HG03280 (cell line): ENCODE results near the gene DLL3.

Experiments used
- ATAC-seq: cut with Tn5 transposase; IDR thresholded peaks from one replicate; pipeline ENCODE4 v1.9.1; 2021; ENCODE audit warnings: mild to moderate bottlenecking, moderate library complexity; ENCODE audit not compliant: unreplicated experiment

The DLL3 gene

DNA sequence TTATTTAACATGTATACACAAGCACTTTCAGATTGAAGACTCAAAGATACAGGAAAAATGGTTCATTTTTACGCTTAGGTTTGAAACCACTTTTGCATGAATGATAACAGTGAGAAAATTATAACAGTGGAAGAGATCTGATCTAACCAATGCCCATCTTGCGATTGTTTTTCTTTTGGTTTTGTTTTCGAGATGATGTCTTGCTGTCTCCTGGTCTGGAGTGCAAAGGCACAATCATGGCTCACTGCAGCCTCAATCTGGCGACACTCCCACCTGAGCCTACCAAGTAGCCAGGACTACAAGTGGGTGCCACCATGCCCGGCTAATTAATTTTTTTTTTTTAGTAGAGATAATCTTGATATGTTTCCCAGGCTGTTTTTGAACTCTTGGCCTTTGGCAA is 51.5 kb downstream of the DLL3 start:
- no peak for ATAC-seq

- no peak for ATAC-seq
Measured at GRCh38 chr19:39553082-39553652, 54.4 kb downstream of the DLL3 start.

DNA sequence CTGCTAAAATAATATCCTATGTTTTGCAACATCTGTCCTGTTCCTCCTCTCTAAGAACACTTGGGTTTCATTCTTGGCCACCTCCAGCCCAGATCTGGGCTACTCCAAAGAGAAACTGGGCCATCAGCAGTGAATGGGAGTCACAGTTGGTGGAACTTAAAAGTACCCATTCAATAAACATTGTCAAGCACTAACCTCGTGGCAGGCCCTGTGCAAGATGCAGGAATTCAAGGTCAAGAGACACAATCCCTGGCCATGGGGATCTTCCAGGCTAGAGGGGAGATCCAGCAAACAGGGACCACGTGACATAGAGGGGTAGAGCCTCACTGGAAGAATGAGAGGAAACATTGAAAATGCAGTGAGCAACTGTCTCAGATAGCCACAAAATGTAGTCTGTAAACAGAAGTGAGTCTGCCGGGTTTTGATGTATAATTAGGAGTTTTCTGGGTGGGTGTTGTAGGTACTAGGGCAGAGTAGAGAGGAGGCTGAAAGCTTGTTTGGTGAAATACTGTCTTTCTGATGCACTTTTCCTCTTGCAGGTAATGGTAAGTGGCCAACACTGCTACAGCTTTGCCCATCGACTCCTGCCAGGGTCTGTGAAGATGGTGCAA is 56.1 kb downstream of the DLL3 start:
- no peak for ATAC-seq

- no peak for ATAC-seq
Measured at GRCh38 chr19:39555883-39556282, 57.1 kb downstream of the DLL3 start.
